H9 (cell line): ENCODE measurements around the gene AEN. TPM values are rescaled to one million over a fixed set of nuclear protein-coding genes. Genes with fewer than 3 reads are reported as not detected.

Source experiments
- DNase-seq: peaks from one replicate; pipeline ENCODE4 v3.0.0-alpha.2; 2017
- H2AFZ ChIP-seq: one replicate; pipeline ENCODE4 v1.6.1; 2013; ENCODE audit warnings: mild to moderate bottlenecking, low read length, control low read depth, moderate library complexity
- H2AK5ac ChIP-seq: 2 replicates; pipeline ENCODE4 v1.6.1; 2013; ENCODE audit warnings: low read length, control low read depth, mixed read lengths; ENCODE audit not compliant: insufficient read length
- H2BK120ac ChIP-seq: one replicate; pipeline ENCODE4 v1.6.1; 2013; ENCODE audit warnings: low read depth, mild to moderate bottlenecking, low read length, control low read depth, inconsistent platforms; ENCODE audit not compliant: poor library complexity, severe bottlenecking
- H2BK12ac ChIP-seq: 2 replicates; pipeline ENCODE4 v1.6.1; 2013; ENCODE audit warnings: low read length, control low read depth, mixed read lengths, low read depth; ENCODE audit not compliant: insufficient read length
- H2BK15ac ChIP-seq: 2 replicates; pipeline ENCODE4 v1.6.1; 2013; ENCODE audit warnings: low read depth, low read length, control low read depth
- H2BK20ac ChIP-seq: one replicate; pipeline ENCODE4 v1.6.1; 2013; ENCODE audit warnings: low read depth, mild to moderate bottlenecking, low read length, control low read depth, inconsistent platforms; ENCODE audit not compliant: poor library complexity, severe bottlenecking
- H2BK5ac ChIP-seq: 2 replicates; pipeline ENCODE4 v1.6.1; 2013; ENCODE audit warnings: low read length, control low read depth, mixed read lengths; ENCODE audit not compliant: insufficient read length
- H3K14ac ChIP-seq: 2 replicates; pipeline ENCODE4 v1.6.1; 2013; ENCODE audit warnings: low read length, control low read depth; ENCODE audit not compliant: insufficient read depth
- H3K18ac ChIP-seq: 2 replicates; pipeline ENCODE4 v1.6.1; 2013; ENCODE audit warnings: low read depth, mild to moderate bottlenecking, mixed read lengths, low read length, control low read depth; ENCODE audit not compliant: insufficient read length
- H3K23ac ChIP-seq: 2 replicates; pipeline ENCODE4 v1.6.1; 2013; ENCODE audit warnings: low read length, control low read depth, mixed read lengths, low read depth; ENCODE audit not compliant: insufficient read length
- H3K23me2 ChIP-seq: 2 replicates; pipeline ENCODE4 v1.6.1; 2013; ENCODE audit warnings: low read depth, mild to moderate bottlenecking, mixed read lengths, low read length, control low read depth; ENCODE audit not compliant: insufficient read length, poor library complexity, severe bottlenecking
- H3K27ac ChIP-seq: 2 replicates; pipeline ENCODE4 v1.5.1; 2013; ENCODE audit warnings: low read length, control low read depth, mixed read lengths, low read depth; ENCODE audit not compliant: insufficient read length
- H3K27me3 ChIP-seq: 2 replicates; pipeline ENCODE4 v1.6.1; 2013; ENCODE audit warnings: low read length, control low read depth, inconsistent platforms; ENCODE audit not compliant: insufficient read depth
- H3K4ac ChIP-seq: 2 replicates; pipeline ENCODE4 v1.6.1; 2013; ENCODE audit warnings: low read depth, mild to moderate bottlenecking, control low read depth, inconsistent platforms, low read length, moderate library complexity
- H3K4me1 ChIP-seq: 2 replicates; pipeline ENCODE4 v1.6.1; 2013; ENCODE audit warnings: low read length, control low read depth, inconsistent platforms; ENCODE audit not compliant: insufficient read depth
- H3K4me2 ChIP-seq: 2 replicates; pipeline ENCODE4 v1.6.1; 2013; ENCODE audit warnings: low read length, control low read depth, mixed read lengths; ENCODE audit not compliant: insufficient read length, insufficient read depth
- H3K56ac ChIP-seq: 2 replicates; pipeline ENCODE4 v1.6.1; 2013; ENCODE audit warnings: low read depth, mild to moderate bottlenecking, mixed read lengths, low read length, control low read depth; ENCODE audit not compliant: insufficient read length
- H3K79me1 ChIP-seq: 2 replicates; pipeline ENCODE4 v1.6.1; 2013; ENCODE audit warnings: low read depth, mild to moderate bottlenecking, moderate library complexity, low read length, control low read depth, inconsistent platforms; ENCODE audit not compliant: insufficient read depth, poor library complexity, severe bottlenecking
- H3K79me2 ChIP-seq: 2 replicates; pipeline ENCODE4 v1.6.1; 2013; ENCODE audit warnings: low read length, control low read depth, inconsistent platforms; ENCODE audit not compliant: insufficient read depth
- H3K9ac ChIP-seq: 2 replicates; pipeline ENCODE4 v1.6.1; 2013; ENCODE audit warnings: low read length, control low read depth, mixed read lengths; ENCODE audit not compliant: insufficient read length; ENCODE audit errors: extremely low read depth
- H3K9me3 ChIP-seq: one replicate; pipeline ENCODE4 v1.6.1; 2013; ENCODE audit warnings: low read depth, low read length, inconsistent platforms; ENCODE audit not compliant: control insufficient read depth
- H3T11ph ChIP-seq: one replicate; pipeline ENCODE4 v1.6.1; 2013; ENCODE audit warnings: mild to moderate bottlenecking, low read length, control low read depth, inconsistent platforms
- H4K20me1 ChIP-seq: one replicate; pipeline ENCODE4 v1.6.1; 2013; ENCODE audit not compliant: control insufficient read depth, insufficient read length, insufficient read depth
- H4K5ac ChIP-seq: 2 replicates; pipeline ENCODE4 v1.6.1; 2013; ENCODE audit warnings: low read depth, mild to moderate bottlenecking, mixed read lengths, low read length, control low read depth; ENCODE audit not compliant: insufficient read length
- H4K8ac ChIP-seq: replicated peaks from 2 replicates; pipeline ENCODE4 v1.6.1; 2013; ENCODE audit warnings: low read length, control low read depth, mixed read lengths, low read depth; ENCODE audit not compliant: insufficient read length
- H4K91ac ChIP-seq: 2 replicates; pipeline ENCODE4 v1.6.1; 2013; ENCODE audit warnings: low read depth, mild to moderate bottlenecking, moderate library complexity, mixed read lengths, low read length, control low read depth; ENCODE audit not compliant: insufficient read length
- H3K27ac Mint-ChIP-seq, 3 experiments: 2 replicates in 2 of 3; 3 replicates in 1 of 3; pipeline ENCODE4 v1.8.0; 2020 to 2021; ENCODE audit warnings: mixed read lengths in 3 of 3, mild to moderate bottlenecking in 1 of 3, moderate library complexity in 1 of 3
- H3K27me3 Mint-ChIP-seq: 2 replicates; pipeline ENCODE4 v1.8.0; 2021; ENCODE audit warnings: low read depth, mild to moderate bottlenecking, moderate library complexity, mixed read lengths
- H3K36me3 Mint-ChIP-seq, 3 experiments: 2 replicates in 2 of 3; 3 replicates in 1 of 3; pipeline ENCODE4 v1.8.0; 2020 to 2021; ENCODE audit warnings: low read depth in 3 of 3, mixed read lengths in 3 of 3; ENCODE audit not compliant: insufficient read depth in 1 of 3
- H3K4me1 Mint-ChIP-seq, 2 experiments: 2 replicates each; pipeline ENCODE4 v1.8.0; 2020; ENCODE audit warnings: mixed read lengths in 2 of 2
- H3K4me3 Mint-ChIP-seq, 2 experiments: 2 replicates in 1 of 2; 3 replicates in 1 of 2; pipeline ENCODE4 v1.8.0; 2020 to 2021; ENCODE audit warnings: mild to moderate bottlenecking in 2 of 2, mixed read lengths in 2 of 2, moderate library complexity in 1 of 2
- H3K9me3 Mint-ChIP-seq, 2 experiments: 2 replicates in 1 of 2; 3 replicates in 1 of 2; pipeline ENCODE4 v1.8.0; 2020; ENCODE audit warnings: mild to moderate bottlenecking in 2 of 2, mixed read lengths in 2 of 2, moderate library complexity in 1 of 2
- WGBS: extraction: QIAGEN DNeasy Blood & Tissue Kit; methylation state at CpG from one replicate; pipeline ENCODE4 v1.1.7; 2013; ENCODE audit warnings: missing lambda C conversion rate, low lambda C conversion rate, mixed read lengths; ENCODE audit not compliant: insufficient read length; ENCODE audit errors: extremely low coverage; 5-methylcytosine and 5-hydroxymethylcytosine counted together
- total RNA-seq: library from RNA; stranded (reverse); gene quantifications from 2 replicates; pipeline ENCODE4 v1.2.1, GENCODE V29; 2021
- TF ChIP-seq, protein P1 (sequence below): fragments of 200-600 bp; sonication (generic); conservative IDR thresholded peaks from 3 replicates; pipeline ENCODE4 v1.8.0; 2021; ENCODE audit warnings: antibody characterized with exemption, mild to moderate bottlenecking

AEN gene
- total RNA-seq, 1 experiment from 2014 or later, result 132 TPM

DNA sequence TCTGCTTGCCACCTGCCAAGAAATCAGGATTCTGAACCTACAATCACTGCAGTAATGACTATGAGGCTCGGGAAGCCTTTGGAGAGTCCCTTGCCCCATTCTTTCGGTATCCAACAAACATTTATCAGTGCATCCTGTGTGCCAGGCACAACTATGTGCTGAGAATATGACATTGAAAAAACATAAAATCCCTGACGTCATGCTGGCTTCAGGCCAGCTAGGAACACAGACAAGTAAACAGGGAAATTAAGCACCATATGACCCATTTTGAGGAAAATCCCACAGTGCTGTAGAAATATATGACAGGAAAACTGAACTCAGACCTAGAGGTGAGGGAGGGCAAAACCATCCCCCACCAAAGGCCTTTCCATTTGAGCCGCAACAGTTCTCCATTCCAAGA lies 40.6 kb upstream of the AEN start:
- H3K9me3 Mint-ChIP-seq, result no peaks in the 10 kb centered on the region; a peak in 1 of 5 replicates
- Histone ChIP-seq H3T11ph (no peak overlapping the region), H3K4me1 (no peaks in the 10 kb centered on the region), H2BK12ac (no peak overlapping the region), H4K20me1 (no peaks in the 10 kb centered on the region), H4K5ac (no peak overlapping the region), H2BK120ac (no peak overlapping the region), H4K91ac (no peak overlapping the region), H3K27me3 (no peaks in the 10 kb centered on the region), H3K56ac (no peak overlapping the region), H3K23me2 (no peaks in the 10 kb centered on the region), H3K4ac (no peak overlapping the region), H2BK5ac (no peak overlapping the region), H3K4me2 (no peak overlapping the region), H3K79me2 (no peaks in the 10 kb centered on the region), H2AK5ac (no peak overlapping the region), H4K8ac (no peak overlapping the region), H3K23ac (no peak overlapping the region), H3K27ac (no peak overlapping the region), H3K9ac (no peak overlapping the region), H3K18ac (no peak overlapping the region), H3K9me3 (no peaks in the 10 kb centered on the region), H2BK15ac (no peak overlapping the region), H3K14ac (no peak overlapping the region), H2AFZ (no peak overlapping the region), H3K79me1 (no peaks in the 10 kb centered on the region), H2BK20ac (no peak overlapping the region)
- peaks cover 6% of the 10 kb centered on the region for H3K27me3 Mint-ChIP-seq
- H3K36me3 Mint-ChIP-seq, result no peaks in the 10 kb centered on the region
- H3K4me1 Mint-ChIP-seq, result no peaks in the 10 kb centered on the region
- TF ChIP-seq, protein P1, sequence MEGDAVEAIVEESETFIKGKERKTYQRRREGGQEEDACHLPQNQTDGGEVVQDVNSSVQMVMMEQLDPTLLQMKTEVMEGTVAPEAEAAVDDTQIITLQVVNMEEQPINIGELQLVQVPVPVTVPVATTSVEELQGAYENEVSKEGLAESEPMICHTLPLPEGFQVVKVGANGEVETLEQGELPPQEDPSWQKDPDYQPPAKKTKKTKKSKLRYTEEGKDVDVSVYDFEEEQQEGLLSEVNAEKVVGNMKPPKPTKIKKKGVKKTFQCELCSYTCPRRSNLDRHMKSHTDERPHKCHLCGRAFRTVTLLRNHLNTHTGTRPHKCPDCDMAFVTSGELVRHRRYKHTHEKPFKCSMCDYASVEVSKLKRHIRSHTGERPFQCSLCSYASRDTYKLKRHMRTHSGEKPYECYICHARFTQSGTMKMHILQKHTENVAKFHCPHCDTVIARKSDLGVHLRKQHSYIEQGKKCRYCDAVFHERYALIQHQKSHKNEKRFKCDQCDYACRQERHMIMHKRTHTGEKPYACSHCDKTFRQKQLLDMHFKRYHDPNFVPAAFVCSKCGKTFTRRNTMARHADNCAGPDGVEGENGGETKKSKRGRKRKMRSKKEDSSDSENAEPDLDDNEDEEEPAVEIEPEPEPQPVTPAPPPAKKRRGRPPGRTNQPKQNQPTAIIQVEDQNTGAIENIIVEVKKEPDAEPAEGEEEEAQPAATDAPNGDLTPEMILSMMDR, result no peak
- H3K27ac Mint-ChIP-seq, result no peak overlapping the region
- no peak overlapping the region for H3K4me3 Mint-ChIP-seq
- no peak for DNase-seq
- WGBS, result no CpG with 5 or more reads among the region's 4 CpGs
